ENCODE data around the gene SARDH.

SARDH gene

DNA sequence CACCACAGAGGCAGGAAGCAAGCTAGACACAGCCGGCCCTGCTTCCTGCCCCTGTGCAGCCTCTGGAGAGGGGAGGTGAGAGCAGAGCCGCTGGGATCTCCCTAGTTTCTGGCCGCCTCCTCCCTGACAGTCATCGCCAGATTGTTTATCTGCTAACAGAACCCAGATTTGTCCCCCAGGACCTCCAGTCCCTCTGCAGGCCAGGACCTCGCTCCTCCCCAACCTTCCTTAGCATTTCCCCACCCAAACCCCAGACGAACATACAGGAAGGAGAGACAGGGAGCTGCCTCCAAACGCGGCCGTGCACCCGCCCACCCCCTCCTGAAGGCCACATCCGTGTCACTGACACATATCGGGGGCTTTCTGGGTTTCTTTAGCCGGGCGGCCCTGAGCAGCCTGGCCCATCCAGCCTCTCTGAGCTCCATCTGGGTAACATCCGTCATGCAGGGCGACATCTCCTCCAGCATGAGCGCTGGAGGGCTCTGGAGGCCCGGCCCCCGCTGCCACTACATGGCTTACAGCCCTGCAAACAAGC, 54.5 kb downstream of the SARDH start:
- Histone ChIP-seq H2AFZ (ENCODE audit: low read depth) (no peak overlapping the region), H3K9ac (no peak overlapping the region), H3K79me2 (ENCODE audit: insufficient read depth, low read depth) (no peaks in the 10 kb centered on the region), H3K4me3 (IDR thresholded peaks at IDR 0.05; ENCODE audit: insufficient read depth, low read depth, low read length) (no peak overlapping the region), H3K4me1 (ENCODE audit: low read depth, poor library complexity, severe bottlenecking) (no peaks in the 10 kb centered on the region), H3K36me3 (ENCODE audit: insufficient read depth) (no peaks in the 10 kb centered on the region), H3K27me3 (ENCODE audit: insufficient read depth, low read depth) (peaks cover 71% of the 10 kb centered on the region), H4K20me1 (ENCODE audit: insufficient read depth) (no peaks in the 10 kb centered on the region), H3K27ac (no peak overlapping the region), H3K4me2 (no peak overlapping the region)
- TF ChIP-seq, protein P1, sequence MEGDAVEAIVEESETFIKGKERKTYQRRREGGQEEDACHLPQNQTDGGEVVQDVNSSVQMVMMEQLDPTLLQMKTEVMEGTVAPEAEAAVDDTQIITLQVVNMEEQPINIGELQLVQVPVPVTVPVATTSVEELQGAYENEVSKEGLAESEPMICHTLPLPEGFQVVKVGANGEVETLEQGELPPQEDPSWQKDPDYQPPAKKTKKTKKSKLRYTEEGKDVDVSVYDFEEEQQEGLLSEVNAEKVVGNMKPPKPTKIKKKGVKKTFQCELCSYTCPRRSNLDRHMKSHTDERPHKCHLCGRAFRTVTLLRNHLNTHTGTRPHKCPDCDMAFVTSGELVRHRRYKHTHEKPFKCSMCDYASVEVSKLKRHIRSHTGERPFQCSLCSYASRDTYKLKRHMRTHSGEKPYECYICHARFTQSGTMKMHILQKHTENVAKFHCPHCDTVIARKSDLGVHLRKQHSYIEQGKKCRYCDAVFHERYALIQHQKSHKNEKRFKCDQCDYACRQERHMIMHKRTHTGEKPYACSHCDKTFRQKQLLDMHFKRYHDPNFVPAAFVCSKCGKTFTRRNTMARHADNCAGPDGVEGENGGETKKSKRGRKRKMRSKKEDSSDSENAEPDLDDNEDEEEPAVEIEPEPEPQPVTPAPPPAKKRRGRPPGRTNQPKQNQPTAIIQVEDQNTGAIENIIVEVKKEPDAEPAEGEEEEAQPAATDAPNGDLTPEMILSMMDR (conservative IDR thresholded peaks at IDR 0.05; ENCODE audit: low read depth, low read length): no peak

DNA sequence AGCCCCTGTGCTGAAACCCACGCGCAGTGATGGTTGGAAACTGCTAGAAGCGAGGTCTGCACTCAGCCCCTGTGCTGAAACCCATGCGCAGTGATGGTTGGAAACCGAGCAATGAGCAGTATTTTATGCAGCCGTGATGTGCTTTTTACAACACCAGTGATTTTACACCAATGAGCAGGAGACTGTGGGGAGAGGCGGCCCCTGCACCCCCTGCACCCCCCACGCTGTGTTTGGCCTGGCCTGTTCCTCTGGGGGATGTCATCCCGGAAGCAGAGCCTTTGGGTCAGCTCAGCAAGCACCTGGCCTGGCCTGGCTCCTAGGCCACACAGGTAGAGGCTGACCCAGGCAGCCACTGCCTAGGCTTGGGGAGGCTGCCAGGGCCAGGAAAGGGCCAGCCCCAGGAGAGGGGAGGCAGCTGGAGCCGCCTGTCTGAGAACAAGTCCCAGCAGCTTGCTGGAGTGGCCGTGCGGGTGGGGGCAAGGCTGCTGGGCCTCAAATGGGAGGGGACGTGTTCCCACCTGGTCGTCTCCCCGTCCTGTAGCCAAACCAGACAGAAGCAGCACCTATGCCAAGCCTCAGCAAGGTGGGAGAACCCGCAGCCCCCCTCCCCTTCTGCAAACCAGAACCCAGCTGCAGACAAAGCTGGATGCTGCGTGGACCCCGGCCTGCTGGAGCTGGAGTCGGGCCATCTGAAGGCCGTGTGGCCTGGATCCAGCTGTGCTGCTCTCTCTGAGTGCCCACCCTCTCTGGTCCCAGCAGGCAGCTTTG, 55.1 kb downstream of the SARDH start:
- TF ChIP-seq, protein P1 (conservative IDR thresholded peaks at IDR 0.05; ENCODE audit: low read depth, low read length): no peak
- no peak overlapping the region for H3K27ac ChIP-seq
- no peaks in the 10 kb centered on the region for H3K79me2 ChIP-seq (ENCODE audit: insufficient read depth, low read depth)
- H3K27me3 ChIP-seq (ENCODE audit: insufficient read depth, low read depth): peaks cover 67% of the 10 kb centered on the region
- no peak overlapping the region for H2AFZ ChIP-seq (ENCODE audit: low read depth)
- H3K4me2 ChIP-seq: no peak overlapping the region
- H3K36me3 ChIP-seq (ENCODE audit: insufficient read depth): no peaks in the 10 kb centered on the region
- H3K4me3 ChIP-seq (IDR thresholded peaks at IDR 0.05; ENCODE audit: insufficient read depth, low read depth, low read length): no peak overlapping the region
- no peaks in the 10 kb centered on the region for H4K20me1 ChIP-seq (ENCODE audit: insufficient read depth)
- no peak overlapping the region for H3K9ac ChIP-seq
- H3K4me1 ChIP-seq (ENCODE audit: low read depth, poor library complexity, severe bottlenecking): no peaks in the 10 kb centered on the region

DNA sequence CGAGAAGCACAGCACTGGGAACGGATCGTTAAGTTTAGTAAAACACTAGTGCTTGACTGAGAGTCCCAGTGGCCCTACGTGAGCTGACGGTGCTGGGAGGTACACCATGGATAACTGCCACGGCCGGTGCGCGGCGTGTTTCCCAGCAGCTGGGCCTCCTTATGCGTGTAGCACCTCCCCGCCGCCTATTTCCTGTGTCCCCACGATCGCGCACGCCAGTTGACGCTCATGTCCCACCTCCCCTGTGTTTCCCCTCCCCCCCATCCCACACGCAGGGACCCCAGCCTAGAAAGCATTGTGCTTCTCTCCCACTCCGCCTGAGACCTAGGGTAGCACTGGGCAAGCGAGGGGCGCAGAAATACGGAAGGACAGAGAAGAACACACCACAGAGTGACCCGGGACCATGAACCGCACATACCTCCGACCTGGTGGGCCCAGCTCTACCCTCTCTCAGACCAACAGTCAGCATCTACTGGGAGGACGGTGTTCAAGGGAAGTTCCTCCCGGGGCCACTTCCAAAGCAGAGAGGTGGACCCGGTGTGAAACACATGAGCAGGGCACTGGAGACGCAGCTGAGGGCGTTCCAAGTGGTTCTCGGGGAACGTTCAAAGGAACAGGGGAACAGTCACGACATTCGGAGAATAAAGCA, 56.4 kb downstream of the SARDH start:
- Histone ChIP-seq H3K4me2 (no peak overlapping the region), H3K79me2 (ENCODE audit: insufficient read depth, low read depth) (no peaks in the 10 kb centered on the region), H2AFZ (ENCODE audit: low read depth) (no peak overlapping the region), H3K9ac (no peak overlapping the region), H4K20me1 (ENCODE audit: insufficient read depth) (no peaks in the 10 kb centered on the region), H3K27ac (no peak overlapping the region), H3K4me3 (IDR thresholded peaks at IDR 0.05; ENCODE audit: insufficient read depth, low read depth, low read length) (no peak overlapping the region), H3K36me3 (ENCODE audit: insufficient read depth) (no peaks in the 10 kb centered on the region), H3K4me1 (ENCODE audit: low read depth, poor library complexity, severe bottlenecking) (no peaks in the 10 kb centered on the region), H3K27me3 (ENCODE audit: insufficient read depth, low read depth) (peaks cover 67% of the 10 kb centered on the region)
- TF ChIP-seq, protein P1 (conservative IDR thresholded peaks at IDR 0.05; ENCODE audit: low read depth, low read length): no peak

DNA sequence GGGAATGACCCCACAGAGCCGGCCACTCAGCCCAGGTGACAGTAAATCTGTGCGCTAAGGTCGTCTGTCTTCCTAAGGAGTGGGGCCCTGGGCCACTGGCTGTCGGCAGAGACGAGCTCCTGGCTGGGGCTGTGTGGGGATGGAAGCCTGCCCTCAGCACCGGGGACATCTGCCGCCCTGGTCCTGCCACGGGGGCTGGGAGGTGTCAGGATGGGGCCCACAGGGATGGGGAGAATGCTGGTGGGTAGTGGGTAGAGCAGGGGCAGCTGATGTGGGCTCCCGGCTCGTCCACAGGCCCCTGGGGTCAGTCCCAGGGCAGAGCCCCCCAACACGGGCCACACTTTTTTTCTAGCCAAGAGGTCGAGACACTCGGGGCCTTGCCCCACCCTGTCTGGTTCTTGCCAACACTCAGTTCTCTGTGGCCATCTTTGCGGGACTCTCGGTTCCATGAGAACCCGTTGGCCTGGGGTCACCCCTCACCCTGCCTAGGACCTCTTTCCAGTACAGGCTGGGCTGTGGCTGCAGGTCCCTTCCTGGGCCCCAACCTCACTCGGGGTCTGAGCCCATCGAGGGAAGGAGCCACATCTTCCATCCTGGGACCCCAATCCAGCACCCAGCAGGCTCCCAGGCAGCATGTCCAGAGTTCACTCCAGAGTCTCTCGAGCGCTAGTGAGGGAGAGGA, 57.0 kb downstream of the SARDH start:
- Histone ChIP-seq H2AFZ (ENCODE audit: low read depth) (no peak overlapping the region), H3K4me1 (ENCODE audit: low read depth, poor library complexity, severe bottlenecking) (no peaks in the 10 kb centered on the region), H3K9ac (no peak overlapping the region), H3K4me3 (IDR thresholded peaks at IDR 0.05; ENCODE audit: insufficient read depth, low read depth, low read length) (no peak overlapping the region), H4K20me1 (ENCODE audit: insufficient read depth) (no peaks in the 10 kb centered on the region), H3K4me2 (no peak overlapping the region), H3K27me3 (ENCODE audit: insufficient read depth, low read depth) (peaks cover 71% of the 10 kb centered on the region), H3K36me3 (ENCODE audit: insufficient read depth) (no peaks in the 10 kb centered on the region), H3K27ac (no peak overlapping the region), H3K79me2 (ENCODE audit: insufficient read depth, low read depth) (no peaks in the 10 kb centered on the region)
- TF ChIP-seq, protein P1 (conservative IDR thresholded peaks at IDR 0.05; ENCODE audit: low read depth, low read length): no peak

Data from KMS-11 (cell line).